ENCODE data around the gene PLCB1.

PLCB1 gene

DNA sequence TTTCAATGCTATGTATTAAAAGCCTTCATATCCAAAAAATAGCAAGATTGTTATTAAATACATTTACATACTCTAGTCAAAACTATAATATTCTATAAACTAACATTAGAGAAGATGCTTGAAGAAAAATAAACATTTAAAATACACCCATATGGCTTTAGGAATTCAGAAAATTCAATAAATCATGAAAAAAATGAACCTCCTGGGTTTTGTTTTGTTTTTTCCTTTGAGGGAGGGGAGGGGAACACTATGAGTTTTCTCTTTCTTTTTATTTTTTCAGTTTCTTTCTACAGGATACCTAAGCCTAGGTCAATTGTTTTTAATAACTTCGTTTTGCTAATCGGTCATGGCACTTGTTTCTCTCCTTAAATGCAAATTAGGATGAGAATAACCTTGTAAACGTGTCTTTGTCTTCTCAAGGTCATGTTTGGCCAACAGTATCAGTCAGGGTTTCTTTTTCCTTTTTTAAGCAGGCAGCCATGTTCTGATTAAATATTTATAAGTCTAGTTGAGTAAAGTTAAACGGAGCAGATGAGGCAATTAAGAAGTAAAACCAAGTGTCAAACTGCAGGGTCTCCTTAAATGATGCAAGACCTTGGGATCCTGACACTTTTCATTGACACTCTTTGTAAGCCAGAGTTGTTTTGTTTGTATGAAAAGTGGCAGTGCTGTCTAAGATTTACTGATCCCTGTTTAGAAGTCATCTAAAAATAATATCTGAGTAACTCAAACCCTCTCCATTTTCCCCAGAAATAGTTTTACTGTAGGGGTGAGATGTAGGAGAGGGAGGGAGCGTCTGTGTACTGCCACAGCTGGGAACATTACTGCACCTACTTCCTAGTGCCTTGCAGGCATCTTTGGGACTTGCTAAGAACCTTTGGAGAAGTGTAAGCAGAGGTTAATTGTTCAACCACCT is 392.3 kb downstream of the PLCB1 start:
- DNase-seq: no peak

- DNase-seq: no peak
Observed at GRCh38 chr20:8525017-8525343, 392.9 kb downstream of the PLCB1 start.

DNA sequence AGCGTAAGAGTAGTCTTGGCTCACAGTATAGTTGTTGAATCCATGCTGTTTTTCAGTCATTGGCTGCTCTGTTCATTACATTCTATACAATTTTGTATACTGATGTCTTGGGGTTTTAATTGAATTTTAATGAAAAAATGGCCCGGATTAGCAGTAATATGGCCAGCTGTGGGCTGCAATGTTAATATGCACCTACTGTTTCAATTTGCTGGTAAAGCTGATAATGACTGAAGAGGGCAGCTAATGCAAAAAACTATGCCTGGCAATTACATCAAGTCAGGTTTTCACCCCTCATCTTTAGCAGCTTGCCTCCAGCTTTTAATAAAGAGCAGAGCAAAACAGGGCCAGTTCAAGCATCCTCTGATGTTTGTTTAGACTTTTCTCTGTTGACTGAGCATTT is 394.5 kb downstream of the PLCB1 start:
- DNase-seq: peak; percentile 36

DNA sequence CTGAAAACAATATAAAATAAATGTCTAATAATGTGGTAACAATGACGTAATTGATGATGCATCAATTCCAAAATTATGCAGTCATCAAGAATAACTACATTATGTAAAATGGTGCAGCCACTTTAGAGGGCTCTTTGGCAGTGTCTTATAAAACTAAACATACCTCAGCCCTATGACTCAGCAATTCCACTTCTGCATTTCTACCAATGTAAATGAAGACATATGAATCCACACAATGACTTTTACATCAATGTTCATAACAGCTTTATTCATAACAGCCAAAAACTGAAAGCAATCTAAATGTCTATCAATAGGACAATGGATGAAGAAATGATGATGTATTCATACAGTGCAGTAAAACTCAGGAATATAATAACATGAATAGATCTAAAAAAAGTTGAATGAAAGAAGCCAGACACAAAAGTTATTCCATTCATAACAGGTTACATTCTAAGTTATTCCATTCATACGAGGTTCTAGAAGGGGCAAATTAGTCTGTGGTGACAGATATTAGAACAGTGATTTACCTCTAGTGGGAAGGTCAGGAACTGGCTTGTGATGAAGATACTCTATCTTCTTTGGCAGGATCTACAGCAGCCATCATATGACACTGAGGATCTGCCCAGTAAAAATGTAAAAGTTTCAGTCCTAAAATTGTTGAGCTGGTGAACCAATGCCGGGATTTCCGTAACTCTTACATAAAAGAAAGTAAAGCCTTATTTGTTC is 396.1 kb downstream of the PLCB1 start:
- DNase-seq: no peak

DNA sequence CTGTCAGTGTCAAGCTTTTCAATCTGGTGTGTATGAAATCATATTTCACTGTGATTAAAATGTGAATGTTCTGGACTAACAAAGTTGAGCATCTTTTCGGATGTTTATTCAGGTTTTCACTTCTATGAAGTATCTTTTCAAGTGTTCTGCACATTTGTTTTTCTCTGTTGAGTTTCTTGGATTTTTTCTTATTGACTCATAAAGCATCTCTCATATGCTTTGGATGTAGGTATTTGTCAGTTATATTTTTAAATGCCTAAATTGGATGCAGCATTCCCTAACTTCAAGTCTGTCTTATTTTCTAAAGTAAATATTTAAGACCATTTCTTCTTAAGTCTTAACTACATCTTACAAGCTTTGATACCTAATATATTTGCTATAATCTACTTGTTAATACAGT is 398.0 kb downstream of the PLCB1 start:
- no peak for DNase-seq

GRCh38 chr20:8532169-8532568 is 400.1 kb downstream of the PLCB1 start:
- DNase-seq: peak; percentile 37

- DNase-seq: no peak
Observed at GRCh38 chr20:8534368-8535160, 402.5 kb downstream of the PLCB1 start.

GRCh38 chr20:8535403-8536261 is 403.6 kb downstream of the PLCB1 start:
- no peak for DNase-seq

DNA sequence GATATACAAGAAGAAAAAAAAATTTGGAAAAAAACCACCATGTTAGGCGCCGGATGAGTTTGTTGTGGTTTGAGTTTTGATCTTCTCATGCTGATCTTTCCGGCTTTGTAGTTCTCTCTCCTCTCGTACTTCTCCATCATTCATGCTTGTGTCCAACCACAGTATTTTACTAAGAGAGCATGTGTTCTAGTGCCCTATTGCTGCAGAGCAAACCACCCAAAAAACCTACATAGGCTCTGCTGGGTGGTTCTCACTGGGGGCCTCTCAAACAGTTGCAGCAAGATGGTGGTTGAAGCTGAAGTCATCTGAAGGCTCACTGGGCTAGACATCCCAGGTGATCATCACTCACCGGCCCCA is 404.2 kb downstream of the PLCB1 start:
- DNase-seq: no peak

- DNase-seq: no peak
Observed at GRCh38 chr20:8540466-8540865, 408.4 kb downstream of the PLCB1 start.

GRCh38 chr20:8542110-8542486 is 410.0 kb downstream of the PLCB1 start:
- no peak for DNase-seq

GRCh38 chr20:8545212-8545611 is 413.1 kb downstream of the PLCB1 start:
- DNase-seq: no peak

DNA sequence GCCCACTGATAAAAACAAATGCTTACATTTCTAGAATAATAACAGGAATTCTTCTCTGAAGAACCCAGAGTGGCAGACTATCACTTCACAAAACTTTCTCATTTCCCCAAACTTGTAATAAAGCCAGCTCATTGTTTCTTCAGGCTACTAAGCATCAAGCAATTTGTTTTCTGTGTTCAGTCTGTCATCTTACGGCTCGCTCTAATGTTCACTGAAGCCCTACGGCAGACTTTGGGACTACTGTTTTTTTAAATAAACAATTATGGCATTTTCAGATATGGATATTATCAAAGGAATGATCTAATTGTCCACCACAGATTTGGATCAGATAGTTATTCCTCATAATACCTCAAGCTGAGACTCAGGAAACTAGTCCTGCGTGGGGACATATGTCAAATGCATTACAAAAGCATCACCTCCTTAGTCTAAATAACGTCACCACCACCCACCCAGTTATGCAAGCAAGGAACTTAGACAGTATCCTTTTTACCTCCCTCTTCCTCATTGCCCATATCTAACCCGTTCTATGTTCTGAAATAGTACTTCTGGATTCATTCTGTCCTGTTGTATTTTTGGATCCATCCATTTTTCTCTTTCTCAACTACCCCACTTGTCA is 415.1 kb downstream of the PLCB1 start:
- DNase-seq: no peak

GRCh38 chr20:8547968-8548588 is 416.0 kb downstream of the PLCB1 start:
- no peak for DNase-seq

DNA sequence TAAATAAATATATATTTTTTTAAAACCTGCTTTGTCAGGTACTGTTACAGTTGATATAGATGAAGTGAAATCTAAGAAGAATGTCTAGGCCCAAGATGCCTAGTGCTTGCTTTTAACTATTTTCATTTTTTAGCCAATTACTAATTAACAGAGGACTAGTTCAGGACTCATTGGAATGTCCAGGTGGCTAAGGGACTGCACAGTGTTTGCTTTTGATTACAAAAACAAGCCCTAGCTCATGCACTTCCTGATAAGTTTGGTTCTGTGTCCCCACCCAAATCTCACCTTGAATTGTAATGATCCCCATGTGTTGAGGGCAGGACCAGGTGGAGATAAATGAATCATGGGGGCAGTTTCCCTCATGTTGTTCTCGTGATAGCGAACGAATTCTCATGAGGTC is 417.1 kb downstream of the PLCB1 start:
- no peak for DNase-seq

DNA sequence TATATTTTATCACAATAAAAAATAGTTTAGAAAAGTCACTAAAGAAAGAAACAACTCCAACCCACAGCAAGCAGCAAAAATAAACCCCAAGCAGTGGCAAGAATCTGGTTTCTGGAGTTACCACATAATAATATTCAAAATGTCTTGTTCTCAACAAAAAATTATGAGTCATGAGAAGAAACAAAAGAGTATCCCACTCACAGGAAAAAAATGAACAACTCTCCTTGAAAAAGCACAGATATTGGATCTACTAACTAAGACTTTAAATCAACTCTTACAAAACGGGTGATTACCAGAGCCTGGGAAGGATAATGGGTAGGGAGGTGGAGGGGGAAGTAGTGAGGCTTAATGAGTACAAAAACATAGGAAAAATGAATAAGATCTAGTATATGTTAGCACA is 425.6 kb downstream of the PLCB1 start:
- DNase-seq: no peak

- no peak for DNase-seq
Observed at GRCh38 chr20:8562356-8562755, 430.3 kb downstream of the PLCB1 start.

GRCh38 chr20:8568075-8568474 is 436.0 kb downstream of the PLCB1 start:
- no peak for DNase-seq

DNA sequence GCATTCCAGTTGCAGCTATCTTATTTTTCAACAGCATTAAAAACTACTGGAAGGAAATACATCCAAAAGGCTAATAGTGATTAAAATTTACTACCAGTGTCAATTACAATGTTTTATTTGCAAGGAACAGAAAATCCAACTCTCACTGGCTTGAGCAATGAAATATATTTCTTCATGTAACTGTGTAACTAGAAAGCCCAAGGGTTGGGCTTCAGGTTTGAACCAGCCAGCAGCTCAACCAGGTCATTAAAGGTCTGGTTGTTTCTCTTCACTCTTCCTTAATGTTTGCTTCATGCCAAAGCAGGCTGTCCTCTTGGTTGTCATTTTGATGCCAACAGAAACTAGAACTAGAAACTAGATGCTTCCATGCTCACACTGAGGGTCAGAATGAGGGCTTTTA is 437.7 kb downstream of the PLCB1 start:
- DNase-seq: no peak

DNA sequence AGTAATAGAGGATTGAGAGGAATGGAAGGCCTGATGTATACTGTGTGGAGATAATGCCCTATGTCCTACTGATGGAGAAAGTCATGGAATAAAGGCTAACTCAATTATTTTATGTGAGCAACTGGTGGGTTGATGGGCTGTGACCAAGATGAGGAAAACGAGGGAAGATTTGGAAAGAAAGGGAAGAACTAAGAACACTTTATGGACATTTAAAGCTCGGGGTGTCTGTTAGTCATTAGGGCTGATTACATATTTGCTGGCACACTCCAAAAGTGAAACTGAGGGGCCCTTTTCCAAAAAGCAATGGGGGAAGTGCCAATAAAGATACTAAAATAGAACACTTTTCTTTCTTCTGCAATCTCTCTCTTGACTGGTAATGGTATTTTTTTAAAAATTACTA is 439.5 kb downstream of the PLCB1 start:
- DNase-seq: no peak

DNA sequence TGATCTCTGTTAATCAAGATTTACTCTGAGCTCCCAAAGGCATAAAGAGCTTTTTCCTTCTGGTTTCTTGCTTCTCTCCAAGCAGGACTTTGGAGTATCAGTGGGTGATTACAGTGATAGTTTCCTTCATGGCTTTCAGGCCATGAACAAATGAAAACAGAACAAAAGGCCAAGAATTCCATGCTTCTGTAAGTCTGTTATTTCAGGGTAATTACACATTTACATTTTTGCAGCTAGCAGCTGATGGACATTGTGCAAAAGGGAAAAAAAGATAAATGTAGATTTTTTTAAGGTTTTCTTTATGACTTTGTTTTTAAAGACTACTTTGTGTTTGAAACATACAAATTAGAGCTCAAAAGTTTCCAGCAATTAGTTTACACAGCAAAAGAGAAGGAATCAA is 441.6 kb downstream of the PLCB1 start:
- no peak for DNase-seq

GRCh38 chr20:8575114-8575513 is 443.0 kb downstream of the PLCB1 start:
- no peak for DNase-seq
